Activated naive CD8-positive, alpha-beta T cell (primary cell): ENCODE data around the gene UBL4A.

Experiments
- H3K27ac Mint-ChIP-seq: one replicate; pipeline ENCODE4 v1.8.0; 2021; ENCODE audit warnings: mixed read lengths
- H3K27me3 Mint-ChIP-seq: one replicate; pipeline ENCODE4 v1.8.0; 2021; ENCODE audit warnings: mixed read lengths
- H3K36me3 Mint-ChIP-seq: one replicate; pipeline ENCODE4 v1.8.0; 2021; ENCODE audit warnings: mixed read lengths
- H3K4me1 Mint-ChIP-seq: one replicate; pipeline ENCODE4 v1.8.0; 2021; ENCODE audit warnings: low read depth, mixed read lengths
- H3K4me3 Mint-ChIP-seq: one replicate; pipeline ENCODE4 v1.8.0; 2021; ENCODE audit warnings: mild to moderate bottlenecking, mixed read lengths
- H3K9me3 Mint-ChIP-seq: one replicate; pipeline ENCODE4 v1.8.0; 2021; ENCODE audit warnings: low read depth, mixed read lengths

The UBL4A gene

DNA sequence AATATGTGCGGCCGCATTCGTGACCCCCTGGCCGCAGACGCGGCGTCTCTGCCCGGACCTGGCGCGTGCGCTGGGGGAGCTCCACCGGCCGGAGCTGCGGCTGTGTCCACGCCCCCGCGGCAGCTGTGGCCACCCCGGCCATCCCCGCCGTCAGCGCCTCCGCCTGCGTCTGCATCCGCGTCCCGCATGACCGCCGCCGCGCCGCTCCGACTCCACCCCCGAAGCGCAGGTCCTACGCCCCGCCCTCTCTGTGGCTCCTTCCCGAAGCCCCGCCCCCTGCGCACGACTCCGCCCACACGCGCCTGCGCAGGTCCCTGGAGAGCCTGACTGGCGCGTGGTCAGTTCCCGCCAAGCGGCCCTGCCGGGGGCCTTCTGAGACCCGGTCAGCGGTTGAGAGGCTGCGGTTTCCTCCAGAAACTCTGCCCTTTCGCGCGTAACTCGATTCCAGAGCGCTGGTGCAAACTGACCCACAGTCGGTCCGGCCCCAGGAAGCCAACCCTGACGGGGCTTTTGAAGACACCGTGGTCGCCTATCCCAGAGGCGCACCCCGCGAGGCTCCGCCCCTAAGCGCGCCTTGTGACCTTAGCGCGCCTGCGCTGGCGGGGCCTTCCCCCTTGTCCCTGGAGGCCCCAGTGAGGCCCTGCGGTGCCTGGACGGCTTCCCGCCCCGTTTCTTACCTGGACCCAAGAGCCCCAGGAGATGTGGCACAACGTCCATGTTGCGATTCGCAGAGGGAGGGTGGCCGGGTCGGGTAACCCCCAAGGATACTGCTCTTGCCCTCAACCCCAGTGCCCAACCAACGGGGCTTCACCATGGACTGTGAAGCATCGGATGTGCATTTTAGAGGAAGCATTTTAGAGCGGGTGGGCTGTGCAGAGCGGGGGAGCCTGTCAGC lies 7.4 kb downstream of the UBL4A start, which contains the start of gene LAGE3:
TSS of gene LAGE3 (minus strand) at position 554 of the 895 bp plus-strand sequence. CDS start at position 188, 366 bp downstream.
- H3K4me1 Mint-ChIP-seq: peaks cover 12% of the 10 kb centered on the region
- H3K36me3 Mint-ChIP-seq: no peaks in the 10 kb centered on the region
- peak within 1 kb of the TSS; percentile 92 for H3K27ac Mint-ChIP-seq
- H3K9me3 Mint-ChIP-seq: no peaks in the 10 kb centered on the region
- peak within 1 kb of the TSS; percentile 88 for H3K4me3 Mint-ChIP-seq
- H3K27me3 Mint-ChIP-seq: no peaks in the 10 kb centered on the region

DNA sequence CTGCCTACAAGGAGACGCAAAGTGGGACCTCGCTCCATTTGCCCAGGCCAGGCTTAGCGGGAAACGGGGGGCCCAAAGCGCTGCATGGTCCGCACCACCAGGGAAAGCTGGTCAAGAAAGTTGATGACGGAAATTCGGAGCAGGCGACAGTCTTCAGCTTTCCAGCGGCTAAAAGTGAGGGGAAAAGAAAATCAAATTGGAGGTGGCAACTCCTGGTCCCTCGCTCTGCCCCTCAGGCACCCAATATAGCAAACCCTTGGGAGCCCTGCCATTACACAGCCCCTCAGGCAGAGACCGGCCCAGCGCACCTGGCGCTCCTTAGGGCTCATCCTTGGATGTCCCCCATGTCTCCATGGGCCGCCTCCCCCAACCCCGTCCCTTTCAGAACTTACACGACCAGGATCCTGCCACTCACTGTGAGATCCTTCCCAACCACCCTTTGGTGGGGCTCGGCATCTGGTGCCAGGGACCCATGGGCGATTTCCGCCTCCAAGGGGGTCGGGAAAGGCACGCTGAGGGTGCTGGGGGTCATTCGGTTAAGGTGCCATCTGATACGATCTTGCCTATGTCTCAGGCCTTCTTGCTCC lies 8.4 kb downstream of the UBL4A start:
- H3K4me1 Mint-ChIP-seq: peaks cover 12% of the 10 kb centered on the region
- no peaks in the 10 kb centered on the region for H3K36me3 Mint-ChIP-seq
- peak overlapping the region; percentile 88 for H3K4me3 Mint-ChIP-seq
- H3K27ac Mint-ChIP-seq: peak overlapping the region; percentile 66
- H3K9me3 Mint-ChIP-seq: no peaks in the 10 kb centered on the region
- H3K27me3 Mint-ChIP-seq: no peaks in the 10 kb centered on the region

DNA sequence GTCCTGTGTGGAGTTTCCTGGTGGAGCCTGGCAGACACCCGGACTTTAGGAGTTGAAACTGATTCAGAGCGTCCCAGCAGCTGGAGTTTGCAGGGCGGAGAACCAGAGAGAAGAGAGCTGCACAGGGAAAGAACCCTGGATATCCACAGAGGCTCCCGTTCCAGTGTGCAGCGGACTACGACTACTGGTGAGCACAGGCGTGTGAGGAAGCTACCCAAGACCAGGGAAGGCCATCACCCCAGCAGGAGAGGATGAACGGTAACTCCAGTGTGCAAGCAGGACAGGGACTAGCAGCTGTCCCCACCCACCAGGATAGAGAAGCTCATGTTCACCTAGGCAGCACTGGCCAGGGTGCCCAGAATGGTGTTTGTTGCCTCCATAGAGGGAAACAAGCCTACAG lies 9.6 kb downstream of the UBL4A start:
- H3K9me3 Mint-ChIP-seq: no peaks in the 10 kb centered on the region
- H3K36me3 Mint-ChIP-seq: no peaks in the 10 kb centered on the region
- H3K4me1 Mint-ChIP-seq: peaks cover 12% of the 10 kb centered on the region
- H3K4me3 Mint-ChIP-seq: peak overlapping the region; percentile 32
- H3K27ac Mint-ChIP-seq: no peak overlapping the region
- no peaks in the 10 kb centered on the region for H3K27me3 Mint-ChIP-seq

DNA sequence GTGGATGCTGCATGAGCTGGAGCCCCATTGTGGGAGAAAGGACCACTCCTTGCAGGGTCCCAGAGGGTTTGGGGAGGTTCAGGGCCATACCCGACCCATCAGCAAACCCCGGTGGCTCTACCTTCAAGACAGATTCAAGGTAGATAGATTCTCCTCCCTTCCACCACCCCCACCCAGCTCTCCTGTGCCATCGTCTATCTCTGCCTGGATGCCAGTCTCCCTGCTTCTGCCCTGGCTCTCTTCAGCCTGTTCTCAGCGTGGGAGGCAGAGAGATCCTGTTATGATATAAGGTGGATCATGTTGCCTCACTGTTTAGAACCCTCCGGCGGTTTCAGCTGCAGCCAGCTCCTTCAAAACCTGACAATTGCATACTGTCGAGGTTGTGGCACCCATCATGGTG lies 12.7 kb downstream of the UBL4A start:
- H3K9me3 Mint-ChIP-seq: no peaks in the 10 kb centered on the region
- peaks cover 7% of the 10 kb centered on the region for H3K4me1 Mint-ChIP-seq
- H3K27ac Mint-ChIP-seq: no peak overlapping the region
- no peaks in the 10 kb centered on the region for H3K36me3 Mint-ChIP-seq
- H3K4me3 Mint-ChIP-seq: no peak overlapping the region
- no peaks in the 10 kb centered on the region for H3K27me3 Mint-ChIP-seq

DNA sequence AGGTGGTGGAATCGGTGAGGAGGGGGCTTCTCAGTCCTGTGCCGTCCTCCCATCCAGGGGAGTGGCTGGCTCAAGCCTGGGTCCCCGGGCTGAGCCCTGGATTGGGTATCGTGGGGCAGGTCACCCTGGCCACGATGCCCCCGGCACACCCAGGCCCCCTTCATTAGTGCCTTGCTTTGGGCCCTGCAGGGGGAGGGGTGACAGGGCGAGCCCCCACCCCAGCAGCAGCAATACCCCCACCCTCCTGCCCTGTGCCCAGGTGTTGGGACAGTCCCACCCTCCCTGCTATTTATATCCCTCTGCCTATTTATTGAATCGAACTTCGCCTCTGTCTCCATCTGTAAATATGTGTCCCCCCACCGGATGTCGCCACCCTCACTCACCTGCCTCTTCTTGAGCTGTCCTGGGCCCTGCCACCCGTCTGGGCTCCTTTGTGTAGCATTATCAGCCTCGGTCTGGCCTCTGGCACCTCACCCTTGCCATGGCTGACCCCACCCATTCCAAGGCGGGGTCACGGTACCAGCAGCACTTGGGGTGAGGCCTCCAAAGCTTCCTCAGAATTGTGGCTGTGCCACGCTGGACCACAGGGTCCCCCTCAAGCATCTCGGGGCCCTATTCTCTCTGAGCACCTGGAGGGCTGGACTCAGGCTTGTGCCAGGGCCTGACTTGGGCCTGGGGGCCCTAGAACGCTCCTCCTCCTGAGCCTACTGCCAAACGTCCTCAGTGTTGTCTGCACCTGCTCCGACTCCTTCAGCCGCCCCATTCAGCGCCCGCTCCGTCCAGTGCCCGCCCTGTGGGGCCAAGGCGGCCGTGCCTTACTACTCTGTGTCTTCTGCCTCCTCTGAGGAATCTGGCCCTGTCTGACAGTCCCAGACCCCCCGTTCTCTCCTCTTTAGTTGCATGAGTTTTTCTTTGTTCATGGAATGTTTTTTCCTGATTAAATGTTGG lies 13.5 kb downstream of the UBL4A start:
- Mint-ChIP-seq H3K4me1 (peaks cover 7% of the 10 kb centered on the region), H3K27ac (no peak overlapping the region), H3K36me3 (no peaks in the 10 kb centered on the region), H3K4me3 (no peak overlapping the region), H3K27me3 (no peaks in the 10 kb centered on the region), H3K9me3 (no peaks in the 10 kb centered on the region)

DNA sequence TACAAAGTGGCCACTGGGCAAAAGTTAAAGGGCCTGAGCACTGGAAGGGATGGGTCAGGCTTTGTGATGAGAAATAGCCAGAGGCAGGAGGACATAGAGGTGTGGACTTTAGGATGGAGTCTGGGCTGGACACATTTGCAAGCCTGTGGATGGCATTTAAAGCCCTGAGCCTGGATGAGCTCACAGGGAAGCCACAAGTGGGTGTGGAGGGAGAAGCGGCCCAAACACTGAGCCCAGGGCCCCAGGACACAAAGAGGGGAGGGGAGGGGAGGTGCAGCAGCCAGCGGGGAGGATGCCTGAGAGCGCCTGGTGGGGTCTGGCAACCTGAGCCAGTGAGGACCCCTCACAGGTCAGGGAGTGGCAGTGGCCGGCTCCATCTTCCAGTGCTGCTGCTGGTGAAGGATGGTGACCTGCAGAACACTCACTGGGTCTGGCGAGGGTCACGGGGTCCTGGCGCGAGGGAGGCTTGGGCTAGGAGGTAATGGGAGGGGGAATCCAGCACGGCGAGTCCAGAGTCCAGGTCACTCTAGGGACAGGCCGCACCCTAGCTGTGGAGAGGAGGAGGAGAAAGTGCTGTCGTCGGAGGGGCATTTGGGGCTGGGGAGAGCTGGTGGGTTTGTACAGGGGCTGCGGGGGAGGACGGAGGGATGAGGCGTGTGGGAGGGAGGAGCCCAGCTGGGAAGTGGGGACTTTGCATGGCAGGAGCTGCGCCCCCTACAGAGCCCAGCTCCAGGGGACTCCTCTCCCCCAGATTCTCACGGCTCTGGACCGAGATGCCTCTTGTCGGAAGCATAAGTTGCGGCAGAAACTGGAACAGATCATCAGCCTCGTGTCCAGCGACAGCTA lies 14.4 kb downstream of the UBL4A start:
- Mint-ChIP-seq H3K9me3 (no peaks in the 10 kb centered on the region), H3K27me3 (no peaks in the 10 kb centered on the region), H3K36me3 (no peaks in the 10 kb centered on the region), H3K4me3 (no peak overlapping the region), H3K4me1 (no peaks in the 10 kb centered on the region), H3K27ac (no peak overlapping the region)

DNA sequence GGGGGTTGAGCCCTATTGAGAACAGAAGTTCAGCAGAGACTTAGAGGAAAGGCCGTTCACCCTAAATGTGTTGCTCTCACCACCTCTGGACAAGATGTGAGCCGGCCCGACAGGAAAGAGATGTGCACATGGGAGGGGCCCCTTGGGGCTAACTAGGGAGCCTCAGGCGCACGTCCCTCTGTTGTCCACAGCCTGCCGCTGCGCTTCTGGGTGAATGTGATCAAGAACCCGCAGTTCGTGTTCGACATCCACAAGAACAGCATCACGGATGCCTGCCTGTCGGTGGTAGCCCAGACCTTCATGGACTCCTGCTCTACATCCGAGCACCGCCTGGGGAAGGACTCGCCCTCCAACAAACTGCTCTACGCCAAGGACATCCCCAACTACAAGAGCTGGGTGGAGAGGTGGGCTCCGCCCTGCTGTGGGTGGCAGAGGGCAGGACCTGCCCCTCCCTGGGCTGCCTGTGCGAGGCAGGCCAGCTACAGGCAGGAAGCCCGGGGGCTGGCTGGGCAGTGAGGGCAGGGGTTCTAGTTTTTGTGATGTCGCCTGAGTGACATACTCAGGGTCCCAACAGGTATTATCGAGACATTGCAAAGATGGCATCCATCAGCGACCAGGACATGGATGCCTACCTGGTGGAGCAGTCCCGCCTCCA lies 15.4 kb downstream of the UBL4A start:
- no peak overlapping the region for H3K27ac Mint-ChIP-seq
- H3K4me1 Mint-ChIP-seq: no peaks in the 10 kb centered on the region
- H3K27me3 Mint-ChIP-seq: no peaks in the 10 kb centered on the region
- no peak overlapping the region for H3K4me3 Mint-ChIP-seq
- H3K36me3 Mint-ChIP-seq: no peaks in the 10 kb centered on the region
- no peaks in the 10 kb centered on the region for H3K9me3 Mint-ChIP-seq

DNA sequence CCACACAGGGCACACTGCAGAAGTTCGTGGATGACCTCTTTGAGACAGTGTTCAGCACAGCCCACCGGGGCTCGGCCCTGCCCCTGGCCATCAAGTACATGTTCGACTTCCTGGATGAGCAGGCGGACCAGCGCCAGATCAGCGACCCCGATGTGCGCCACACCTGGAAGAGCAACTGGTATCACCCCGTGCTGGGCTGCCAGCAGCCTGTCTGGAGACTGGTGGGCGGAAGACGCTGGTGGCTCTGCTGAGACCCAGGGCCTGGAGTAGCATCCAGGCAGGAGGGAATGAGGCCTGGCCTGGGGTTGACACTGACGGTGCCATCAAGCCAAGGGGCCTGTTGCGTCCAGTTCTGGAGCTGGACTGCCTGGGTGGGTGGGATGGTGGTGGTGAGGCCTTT lies 16.0 kb downstream of the UBL4A start:
- Mint-ChIP-seq H3K27me3 (no peaks in the 10 kb centered on the region), H3K36me3 (no peaks in the 10 kb centered on the region), H3K9me3 (no peaks in the 10 kb centered on the region), H3K4me3 (no peak overlapping the region), H3K27ac (no peak overlapping the region), H3K4me1 (no peaks in the 10 kb centered on the region)

DNA sequence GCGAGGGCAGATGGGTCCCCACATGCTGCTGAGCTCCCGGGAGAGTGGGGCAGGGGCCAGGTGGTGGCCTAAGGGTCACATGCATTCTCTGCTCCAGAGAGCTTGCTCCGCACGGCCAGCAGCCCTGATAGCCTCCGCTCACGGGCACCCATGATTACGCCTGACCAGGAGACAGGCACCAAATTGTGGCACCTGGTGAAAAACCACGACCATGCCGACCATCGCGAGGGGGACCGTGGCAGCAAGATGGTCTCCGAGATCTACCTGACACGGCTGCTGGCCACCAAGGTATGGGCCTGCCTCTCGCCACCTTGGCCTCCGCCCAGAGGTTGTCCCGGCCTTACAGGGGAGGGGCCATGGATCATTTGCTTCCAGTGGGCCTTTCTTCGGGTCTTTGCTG lies 16.5 kb downstream of the UBL4A start:
- Mint-ChIP-seq H3K4me3 (no peak overlapping the region), H3K4me1 (no peaks in the 10 kb centered on the region), H3K9me3 (no peaks in the 10 kb centered on the region), H3K36me3 (no peaks in the 10 kb centered on the region), H3K27ac (no peak overlapping the region), H3K27me3 (no peaks in the 10 kb centered on the region)

DNA sequence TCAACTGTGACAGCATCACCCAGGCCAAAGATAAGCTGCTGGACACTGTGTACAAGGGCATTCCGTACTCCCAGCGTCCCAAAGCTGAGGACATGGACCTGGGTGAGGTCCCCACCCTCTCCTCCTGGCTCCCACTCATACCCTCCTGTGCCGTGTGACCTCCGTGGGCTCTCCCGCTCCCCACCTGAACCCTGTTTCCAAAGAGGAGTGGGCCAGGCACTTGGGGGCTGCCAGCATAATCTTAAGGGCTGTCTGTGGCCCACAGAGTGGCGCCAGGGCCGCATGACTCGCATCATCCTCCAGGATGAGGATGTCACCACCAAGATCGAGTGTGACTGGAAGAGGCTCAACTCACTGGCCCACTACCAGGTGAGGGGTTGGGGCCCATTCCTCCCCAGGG lies 17.3 kb downstream of the UBL4A start:
- H3K9me3 Mint-ChIP-seq: no peaks in the 10 kb centered on the region
- H3K4me1 Mint-ChIP-seq: no peaks in the 10 kb centered on the region
- H3K27me3 Mint-ChIP-seq: no peaks in the 10 kb centered on the region
- no peaks in the 10 kb centered on the region for H3K36me3 Mint-ChIP-seq
- H3K4me3 Mint-ChIP-seq: no peak overlapping the region
- no peak overlapping the region for H3K27ac Mint-ChIP-seq

DNA sequence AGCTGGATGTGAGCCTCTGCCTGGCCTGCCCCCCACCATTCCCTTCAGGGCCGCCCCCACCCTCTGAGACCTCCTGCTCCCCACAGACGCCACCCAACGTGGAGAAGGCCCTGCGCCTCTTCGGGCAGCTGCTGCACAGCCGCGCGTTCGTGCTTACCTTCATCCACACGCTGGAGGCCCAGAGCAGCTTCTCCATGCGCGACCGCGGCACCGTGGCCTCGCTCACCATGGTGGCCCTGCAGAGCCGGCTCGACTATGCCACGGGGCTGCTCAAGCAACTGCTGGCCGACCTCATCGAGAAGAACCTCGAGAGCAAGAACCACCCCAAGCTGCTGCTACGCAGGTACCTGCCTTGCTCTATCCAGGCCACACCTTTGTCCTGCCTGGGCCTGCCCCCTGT lies 18.2 kb downstream of the UBL4A start:
- no peaks in the 10 kb centered on the region for H3K4me1 Mint-ChIP-seq
- H3K27me3 Mint-ChIP-seq: no peaks in the 10 kb centered on the region
- no peaks in the 10 kb centered on the region for H3K9me3 Mint-ChIP-seq
- no peak overlapping the region for H3K27ac Mint-ChIP-seq
- H3K4me3 Mint-ChIP-seq: no peak overlapping the region
- no peaks in the 10 kb centered on the region for H3K36me3 Mint-ChIP-seq

DNA sequence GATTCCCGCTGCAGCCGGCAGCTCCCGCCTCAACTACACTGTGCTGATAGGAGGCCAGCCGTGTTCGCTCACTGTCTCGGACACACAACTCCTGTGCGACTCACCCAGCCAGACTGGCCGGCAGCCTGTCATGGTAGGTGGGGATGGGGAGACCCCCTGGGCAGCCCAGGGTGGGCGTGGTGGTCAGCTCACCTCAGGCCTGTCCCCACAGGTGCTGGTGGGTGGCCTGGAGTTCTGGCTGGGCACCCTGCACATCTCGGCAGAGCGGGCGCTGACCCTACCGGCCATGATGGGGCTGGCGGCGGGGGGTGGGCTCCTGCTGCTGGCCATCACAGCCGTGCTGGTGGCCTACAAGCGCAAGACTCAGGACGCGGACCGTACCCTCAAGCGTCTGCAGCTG lies 18.9 kb downstream of the UBL4A start:
- Mint-ChIP-seq H3K4me1 (no peaks in the 10 kb centered on the region), H3K4me3 (no peak overlapping the region), H3K27me3 (no peaks in the 10 kb centered on the region), H3K27ac (no peak overlapping the region), H3K9me3 (no peaks in the 10 kb centered on the region), H3K36me3 (no peaks in the 10 kb centered on the region)

DNA sequence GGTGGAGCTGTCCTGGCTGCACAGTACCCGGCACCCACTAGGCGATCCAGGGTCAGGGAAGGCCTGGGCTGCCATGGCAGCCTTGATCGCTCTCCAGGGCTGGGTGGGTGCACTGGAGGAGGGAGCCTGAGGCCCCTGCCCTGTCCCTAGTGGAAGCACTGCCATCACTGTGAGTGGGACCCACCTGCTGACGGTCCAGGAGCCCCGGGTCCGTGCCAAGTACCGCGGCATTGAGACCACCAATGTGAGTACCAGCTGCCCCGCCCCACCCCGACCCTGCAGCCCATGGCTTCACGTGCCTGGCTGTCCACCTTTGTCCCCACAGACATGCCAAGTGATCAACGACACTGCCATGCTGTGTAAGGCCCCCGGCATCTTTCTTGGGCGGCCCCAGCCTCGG lies 19.5 kb downstream of the UBL4A start:
- Mint-ChIP-seq H3K27ac (no peak overlapping the region), H3K36me3 (no peaks in the 10 kb centered on the region), H3K4me3 (no peak overlapping the region), H3K27me3 (no peaks in the 10 kb centered on the region), H3K9me3 (no peaks in the 10 kb centered on the region), H3K4me1 (no peaks in the 10 kb centered on the region)

DNA sequence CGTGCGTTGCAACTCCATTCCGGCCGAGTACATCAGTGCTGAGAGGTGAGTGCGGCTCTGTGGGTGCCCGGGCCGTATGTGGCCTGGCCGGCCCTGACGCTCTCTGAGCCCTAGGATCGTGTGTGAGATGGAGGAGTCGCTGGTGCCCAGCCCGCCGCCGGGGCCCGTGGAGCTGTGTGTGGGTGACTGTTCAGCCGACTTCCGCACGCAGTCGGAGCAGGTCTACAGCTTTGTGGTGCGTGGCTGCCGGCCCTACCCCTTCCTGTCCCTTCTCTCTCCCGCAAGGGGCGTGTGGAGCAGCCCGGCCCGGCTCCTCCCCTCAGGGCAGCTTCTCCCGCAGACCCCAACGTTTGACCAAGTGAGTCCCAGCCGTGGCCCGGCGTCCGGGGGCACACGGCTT lies 20.4 kb downstream of the UBL4A start:
- H3K4me3 Mint-ChIP-seq: no peak overlapping the region
- H3K4me1 Mint-ChIP-seq: peaks cover 2% of the 10 kb centered on the region
- no peaks in the 10 kb centered on the region for H3K36me3 Mint-ChIP-seq
- no peaks in the 10 kb centered on the region for H3K9me3 Mint-ChIP-seq
- no peak overlapping the region for H3K27ac Mint-ChIP-seq
- H3K27me3 Mint-ChIP-seq: no peaks in the 10 kb centered on the region
